Gastroesophageal sphincter (tissue), 2 donors: ENCODE measurements around the gene BRMS1L.

Source experiments
- EP300 ChIP-seq: sonication (generic); formaldehyde crosslinking; IDR thresholded peaks from one replicate; pipeline ENCODE4 v1.6.1; 2017; ENCODE audit warnings: antibody characterized with exemption, mild to moderate bottlenecking
- POLR2A ChIP-seq, 2 donors: fragments of 450-650 bp; IDR thresholded peaks; one replicate each; pipeline ENCODE4 v1.6.1; 2017; ENCODE audit warnings: antibody characterized with exemption in 2 of 2, mild to moderate bottlenecking in 2 of 2, moderate library complexity in 1 of 2

DNA sequence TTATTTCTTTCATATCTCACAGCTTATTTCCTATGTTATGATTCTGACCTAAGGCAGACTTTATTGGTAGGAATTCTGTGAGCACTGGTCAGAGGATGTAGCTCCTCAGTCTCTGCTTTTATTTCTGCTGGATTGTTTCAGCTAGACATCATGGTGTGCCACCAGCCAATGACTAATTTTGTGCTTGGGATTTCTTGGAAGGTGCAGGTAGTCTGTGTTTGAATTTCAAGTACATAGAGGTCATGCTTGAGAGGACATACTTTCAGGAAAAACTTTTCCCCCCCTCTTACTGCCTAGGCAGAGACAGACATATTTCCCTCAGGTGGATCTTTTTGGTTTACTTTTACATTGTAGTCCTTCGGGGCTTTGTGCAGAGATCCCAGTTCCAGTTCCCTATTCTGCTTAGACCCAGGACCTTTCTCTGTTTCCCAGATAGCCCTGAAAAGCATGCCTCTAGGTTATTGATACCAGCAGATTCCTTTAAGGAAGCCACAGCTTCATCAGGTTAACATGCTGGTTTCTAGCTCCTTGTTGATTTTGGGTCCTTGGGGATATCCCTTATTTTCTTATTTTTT lies 28.6 kb downstream of the BRMS1L start:
- TF ChIP-seq EP300, result no peak
- no peak for TF ChIP-seq POLR2A (IDR thresholded peaks at IDR 0.05)
